HCT116 (cell line): ENCODE measurements around the gene TOMM34. TPM values are rescaled to one million over a fixed set of nuclear protein-coding genes. Genes with fewer than 3 reads are reported as not detected.

Experiments used
- ATAC-seq: fragments of 200-7000 bp; cut with Tn5 transposase; 2 replicates; pipeline ENCODE4 v1.9.1; 2020; ENCODE audit warnings: mild to moderate bottlenecking, moderate library complexity
- BruUV-seq: library from RNA; stranded (reverse); fragments of 400-500 nt; replicated peaks from 2 replicates; lab custom pipeline; 2021; lab: Mats Ljungman, UMichigan
- CTCF ChIA-PET: fragments of 300-600 bp; sonication (Branson Sonifier 250); formaldehyde crosslinking; loops from one replicate; lab custom pipeline; 2021; ENCODE audit warnings: antibody characterized with exemption; lab: Charles Lee
- POLR2A ChIA-PET: fragments of 300-600, 350-600 bp; sonication (Branson Sonifier 250); formaldehyde crosslinking; loops from one replicate; lab custom pipeline; 2021; ENCODE audit warnings: antibody characterized with exemption; lab: Charles Lee
- RAD21 ChIA-PET, 2 experiments: fragments of 300-600 bp; sonication (Branson Sonifier 250); formaldehyde crosslinking; loops; one replicate each; lab custom pipeline; 2023; ENCODE audit warnings: low total read pairs in 2 of 2; ENCODE audit not compliant: uncharacterized antibody in 2 of 2, unreplicated experiment in 2 of 2, low non-redundant PET in 1 of 2; lab: Charles Lee
- DNase-seq: peaks from one replicate; pipeline ENCODE4 v3.0.0-alpha.2; 2010; ENCODE audit warnings: low read depth, low spot score
- H2AFZ ChIP-seq: fragments of 200-600 bp; shearing (Covaris generic), sonication (generic); 2 replicates; pipeline ENCODE4 v1.6.1; 2017; ENCODE audit warnings: low read depth, mixed run types, mixed read lengths, antibody characterized with exemption, low read length; ENCODE audit not compliant: poor library complexity, severe bottlenecking
- H3K27ac ChIP-seq: 2 replicates; pipeline ENCODE4 v1.5.1; 2012; ENCODE audit warnings: low read depth, low read length
- H3K27me3 ChIP-seq: fragments of 200-600 bp; sonication (generic); 2 replicates; pipeline ENCODE4 v1.6.1; 2016; ENCODE audit warnings: mixed run types, low read length, mixed read lengths; ENCODE audit not compliant: insufficient read depth
- H3K36me3 ChIP-seq, 2 experiments: fragments of 200-500 bp in 1 of 2; fragments of 200-600 bp in 1 of 2; sonication (Bioruptor generic) in 1 of 2; sonication (generic) in 1 of 2; 2 replicates each; pipeline versions ENCODE4 v1.5.1 to v1.6.1; 2014 to 2016; ENCODE audit warnings: low read length in 2 of 2, inconsistent platforms in 1 of 2, mixed read lengths in 1 of 2, mixed run types in 1 of 2; ENCODE audit not compliant: insufficient read depth in 2 of 2, control insufficient read depth in 1 of 2
- H3K4me1 ChIP-seq, 2 experiments: fragments of 200-600 bp in 1 of 2; sonication (generic) in 1 of 2; 2 replicates each; pipeline versions ENCODE4 v1.5.1 to v1.6.1; 2012 to 2017; ENCODE audit warnings: low read length in 2 of 2, inconsistent platforms in 1 of 2, mild to moderate bottlenecking in 1 of 2, mixed read lengths in 1 of 2, mixed run types in 1 of 2, moderate library complexity in 1 of 2; ENCODE audit not compliant: insufficient read depth in 2 of 2, control insufficient read depth in 1 of 2
- H3K4me2 ChIP-seq: fragments of 200-600 bp; sonication (generic); 2 replicates; pipeline ENCODE4 v1.6.1; 2017; ENCODE audit warnings: mixed run types, low read length, mixed read lengths
- H3K4me3 ChIP-seq, 2 experiments: fragments of 200-600 bp in 1 of 2; sonication (generic) in 1 of 2; replicated peaks in 1 of 2; 2 replicates each; pipeline ENCODE4 v1.5.1; 2011 to 2016; ENCODE audit warnings: low read length in 2 of 2, control low read depth in 1 of 2, low read depth in 1 of 2, mild to moderate bottlenecking in 1 of 2, mixed read lengths in 1 of 2, mixed run types in 1 of 2
- H3K79me2 ChIP-seq: fragments of 200-600 bp; sonication (generic); 2 replicates; pipeline ENCODE4 v1.6.1; 2017; ENCODE audit warnings: mild to moderate bottlenecking, mixed run types, low read length, moderate library complexity, mixed read lengths; ENCODE audit not compliant: insufficient read depth
- H3K9ac ChIP-seq: fragments of 200-600 bp; sonication (generic); 2 replicates; pipeline ENCODE4 v1.6.1; 2016; ENCODE audit warnings: low read length, mixed read lengths
- H3K9me2 ChIP-seq: fragments of 200-600 bp; sonication (generic), shearing (Covaris generic); 2 replicates; pipeline ENCODE4 v1.6.1; 2017; ENCODE audit warnings: mixed run types, mild to moderate bottlenecking, moderate library complexity; ENCODE audit not compliant: insufficient read depth
- H3K9me3 ChIP-seq, 2 experiments: fragments of 200-500 bp in 1 of 2; fragments of 200-600 bp in 1 of 2; sonication (Bioruptor generic) in 1 of 2; sonication (generic) in 1 of 2; 2 replicates each; pipeline ENCODE4 v1.6.1; 2014 to 2017; ENCODE audit warnings: low read length in 2 of 2, mixed read lengths in 2 of 2, inconsistent platforms in 1 of 2, low read depth in 1 of 2, mild to moderate bottlenecking in 1 of 2, mixed run types in 1 of 2, moderate library complexity in 1 of 2; ENCODE audit not compliant: control insufficient read depth in 1 of 2, insufficient read depth in 1 of 2
- H4K20me1 ChIP-seq: fragments of 200-600 bp; sonication (generic), shearing (Covaris generic); 2 replicates; pipeline ENCODE4 v1.6.1; 2017; ENCODE audit warnings: mixed run types, mild to moderate bottlenecking, moderate library complexity; ENCODE audit not compliant: insufficient read depth
- CBX3 ChIP-seq: IDR thresholded peaks from 2 replicates; pipeline ENCODE4 v1.6.1; 2012; ENCODE audit warnings: low read depth
- EZH2 ChIP-seq: fragments of 200-600 bp; sonication (generic); IDR thresholded peaks from 2 replicates; pipeline ENCODE4 v1.6.1; 2017; ENCODE audit warnings: antibody characterized with exemption, mixed run types
- EZH2phosphoT487 ChIP-seq: fragments of 200-600 bp; IDR thresholded peaks from 2 replicates; pipeline ENCODE4 v1.6.1; 2018; ENCODE audit warnings: antibody characterized with exemption, borderline replicate concordance
- FOSL1 ChIP-seq: IDR thresholded peaks from 2 replicates; pipeline ENCODE4 v1.6.1; 2012; ENCODE audit warnings: low read depth
- JUND ChIP-seq: IDR thresholded peaks from 2 replicates; pipeline ENCODE4 v1.6.1; 2012
- POLR2AphosphoS5 ChIP-seq: IDR thresholded peaks from 2 replicates; pipeline ENCODE4 v1.6.1; 2011; ENCODE audit warnings: mild to moderate bottlenecking, low read depth, low read length, moderate library complexity
- SRF ChIP-seq: IDR thresholded peaks from 2 replicates; pipeline ENCODE4 v1.6.1; 2012; ENCODE audit warnings: low read depth
- TCF7L2 ChIP-seq: IDR thresholded peaks from 2 replicates; pipeline ENCODE4 v1.7.0; 2011; ENCODE audit warnings: borderline replicate concordance, inconsistent platforms; ENCODE audit not compliant: insufficient read depth, insufficient read length; ENCODE audit errors: extremely low read depth
- ZFX ChIP-seq: fragments of 450-650 bp; IDR thresholded peaks from 2 replicates; pipeline ENCODE4 v1.6.1; 2017
- ZNF274 ChIP-seq: fragments of 200-500 bp; sonication (Bioruptor generic); IDR thresholded peaks from 2 replicates; pipeline ENCODE4 v1.6.1; 2014; ENCODE audit warnings: mild to moderate bottlenecking, low read depth, low read length, inconsistent platforms
- intact Hi-C: fragments of 100-400 bp; cut with micrococcal nuclease; formaldehyde crosslinking; loops from 2 replicates; pipeline ENCODE4 v1.10.0; 2022
- total RNA-seq: library from RNA; stranded (reverse); gene quantifications from one replicate; pipeline ENCODE4 v1.2.1, GENCODE V29; 2021; ENCODE audit not compliant: unreplicated experiment
- TF ChIP-seq, protein P1 (sequence below): IDR thresholded peaks from 2 replicates; pipeline ENCODE4 v1.6.1; 2012
- TF ChIP-seq, protein P2 (sequence below): IDR thresholded peaks from 2 replicates; pipeline ENCODE4 v1.6.1; 2012; ENCODE audit warnings: low read depth

TOMM34 gene
- total RNA-seq, 1 experiment from 2014 or later = 51.7 TPM

- TF ChIP-seq, protein P1, sequence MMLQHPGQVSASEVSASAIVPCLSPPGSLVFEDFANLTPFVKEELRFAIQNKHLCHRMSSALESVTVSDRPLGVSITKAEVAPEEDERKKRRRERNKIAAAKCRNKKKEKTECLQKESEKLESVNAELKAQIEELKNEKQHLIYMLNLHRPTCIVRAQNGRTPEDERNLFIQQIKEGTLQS = no peak
Observed at GRCh38 chr20:44948513-44948912, 11.7 kb downstream of the TOMM34 start (continued).

GRCh38 chr20:44948107-44948506, 12.1 kb downstream of the TOMM34 start:
- Histone ChIP-seq H3K79me2 (peaks cover 3% of the 10 kb centered on the region; the same call in 1 of the 2 replicates), H3K4me2 (no peak overlapping the region), H2AFZ (no peak overlapping the region), H3K27me3 (no peaks in the 10 kb centered on the region), H3K9me2 (no peaks in the 10 kb centered on the region), H3K27ac (no peak overlapping the region), H4K20me1 (no peaks in the 10 kb centered on the region; the same call in 1 of the 2 replicates), H3K4me1 (no peaks in the 10 kb centered on the region), H3K4me3 (no peak overlapping the region), H3K9me3 (no peaks in the 10 kb centered on the region), H3K36me3 (peaks cover 52 to 71% of the 10 kb centered on the region in 2 experiments; a peak in 3 of 4 replicates), H3K9ac (no peak overlapping the region)
- intact Hi-C loops = no loop called here
- TF ChIP-seq EZH2phosphoT487 (no peak), EZH2 (no peak), TCF7L2 (no peak), FOSL1 (no peak), JUND (no peak), POLR2AphosphoS5 (no peak; the same call in 1 of the 2 replicates), CBX3 (no peak), ZNF274 (no peak), ZFX (no peak), SRF (no peak)
- TF ChIP-seq, protein P2, sequence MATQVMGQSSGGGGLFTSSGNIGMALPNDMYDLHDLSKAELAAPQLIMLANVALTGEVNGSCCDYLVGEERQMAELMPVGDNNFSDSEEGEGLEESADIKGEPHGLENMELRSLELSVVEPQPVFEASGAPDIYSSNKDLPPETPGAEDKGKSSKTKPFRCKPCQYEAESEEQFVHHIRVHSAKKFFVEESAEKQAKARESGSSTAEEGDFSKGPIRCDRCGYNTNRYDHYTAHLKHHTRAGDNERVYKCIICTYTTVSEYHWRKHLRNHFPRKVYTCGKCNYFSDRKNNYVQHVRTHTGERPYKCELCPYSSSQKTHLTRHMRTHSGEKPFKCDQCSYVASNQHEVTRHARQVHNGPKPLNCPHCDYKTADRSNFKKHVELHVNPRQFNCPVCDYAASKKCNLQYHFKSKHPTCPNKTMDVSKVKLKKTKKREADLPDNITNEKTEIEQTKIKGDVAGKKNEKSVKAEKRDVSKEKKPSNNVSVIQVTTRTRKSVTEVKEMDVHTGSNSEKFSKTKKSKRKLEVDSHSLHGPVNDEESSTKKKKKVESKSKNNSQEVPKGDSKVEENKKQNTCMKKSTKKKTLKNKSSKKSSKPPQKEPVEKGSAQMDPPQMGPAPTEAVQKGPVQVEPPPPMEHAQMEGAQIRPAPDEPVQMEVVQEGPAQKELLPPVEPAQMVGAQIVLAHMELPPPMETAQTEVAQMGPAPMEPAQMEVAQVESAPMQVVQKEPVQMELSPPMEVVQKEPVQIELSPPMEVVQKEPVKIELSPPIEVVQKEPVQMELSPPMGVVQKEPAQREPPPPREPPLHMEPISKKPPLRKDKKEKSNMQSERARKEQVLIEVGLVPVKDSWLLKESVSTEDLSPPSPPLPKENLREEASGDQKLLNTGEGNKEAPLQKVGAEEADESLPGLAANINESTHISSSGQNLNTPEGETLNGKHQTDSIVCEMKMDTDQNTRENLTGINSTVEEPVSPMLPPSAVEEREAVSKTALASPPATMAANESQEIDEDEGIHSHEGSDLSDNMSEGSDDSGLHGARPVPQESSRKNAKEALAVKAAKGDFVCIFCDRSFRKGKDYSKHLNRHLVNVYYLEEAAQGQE = no peak
- ChIA-PET POLR2A (interaction anchor here (0.9 to 1.9 kb wide), 2 partner anchors 12 to 19 kb away, joined by 3 to 5 read pairs; partner anchors contain the start of gene TOMM34), RAD21 (no interaction called here), CTCF (interaction anchor here (1.7 kb wide), 1 partner anchor 148 kb away, joined by 6 read pairs; no protein-coding TSS in a partner anchor)
- ATAC-seq (no peak), DNase-seq (no peak)
- no TSS peak for BruUV-seq
